A673 (cell line): Measurements from ENCODE around the gene CLIC4. TPM values are rescaled to one million over a fixed set of nuclear protein-coding genes. Genes with fewer than 3 reads are reported as not detected.

Source experiments
- BruUV-seq: library from RNA; stranded (reverse); fragments of 400-500 nt; replicated peaks from 2 replicates; lab custom pipeline; 2021; lab: Mats Ljungman, UMichigan
- CTCF ChIA-PET: fragments of 300-600 bp; sonication (Branson Sonifier 250); formaldehyde crosslinking; loops from one replicate; lab custom pipeline; 2022; ENCODE audit warnings: antibody characterized with exemption; lab: Charles Lee
- POLR2A ChIA-PET: fragments of 300-600 bp; sonication (Branson Sonifier 250); formaldehyde crosslinking; loops from one replicate; lab custom pipeline; 2022; ENCODE audit warnings: antibody characterized with exemption; ENCODE audit not compliant: low non-redundant PET; lab: Charles Lee
- DNase-seq: peaks from one replicate; pipeline ENCODE4 v3.0.0-alpha.2; 2015; ENCODE audit warnings: low spot score
- H3K27ac ChIP-seq: fragments of 200-600 bp; sonication (generic); 2 replicates; pipeline ENCODE4 v1.5.1; 2016; ENCODE audit warnings: mixed run types, low read depth, mild to moderate bottlenecking, mixed read lengths, antibody characterized with exemption, low read length; ENCODE audit not compliant: poor library complexity, severe bottlenecking
- H3K27me3 ChIP-seq: fragments of 200-600 bp; sonication (generic); replicated peaks from 2 replicates; pipeline ENCODE4 v1.6.1; 2017; ENCODE audit warnings: mixed run types, low read depth, mild to moderate bottlenecking, mixed read lengths, antibody characterized with exemption, low read length; ENCODE audit not compliant: insufficient read depth, poor library complexity
- H3K36me3 ChIP-seq: fragments of 200-600 bp; sonication (generic); 2 replicates; pipeline ENCODE4 v1.6.1; 2016; ENCODE audit warnings: mixed run types, mild to moderate bottlenecking, mixed read lengths, antibody characterized with exemption, low read length; ENCODE audit not compliant: insufficient read depth, poor library complexity, severe bottlenecking
- H3K4me1 ChIP-seq: fragments of 200-600 bp; sonication (generic); 2 replicates; pipeline ENCODE4 v1.6.1; 2017; ENCODE audit warnings: mixed run types, mild to moderate bottlenecking, mixed read lengths, antibody characterized with exemption, low read length; ENCODE audit not compliant: insufficient read depth, poor library complexity, severe bottlenecking
- H3K4me3 ChIP-seq: fragments of 200-600 bp; sonication (generic); 2 replicates; pipeline ENCODE4 v1.5.1; 2016; ENCODE audit warnings: low read depth, mixed run types, mild to moderate bottlenecking, mixed read lengths, low read length; ENCODE audit not compliant: poor library complexity, severe bottlenecking
- H3K9me3 ChIP-seq: fragments of 200-600 bp; sonication (generic); 2 replicates; pipeline ENCODE4 v1.6.1; 2016; ENCODE audit warnings: mixed run types, low read depth, mild to moderate bottlenecking, mixed read lengths, antibody characterized with exemption, low read length; ENCODE audit not compliant: poor library complexity, severe bottlenecking
- CTCF ChIP-seq: fragments of 300-800, 200-600 bp; sonication (generic); conservative IDR thresholded peaks from 2 replicates; pipeline ENCODE4 v1.5.1; 2017; ENCODE audit warnings: low read depth, mild to moderate bottlenecking, antibody characterized with exemption, low read length, moderate library complexity, mixed read lengths
- EZH2 ChIP-seq: fragments of 200-600 bp; sonication (generic); IDR thresholded peaks from 2 replicates; pipeline ENCODE4 v1.6.1; 2017; ENCODE audit warnings: borderline replicate concordance, low read depth, mild to moderate bottlenecking, mixed read lengths, antibody characterized with exemption, low read length; ENCODE audit not compliant: poor library complexity, severe bottlenecking
- intact Hi-C: fragments of 100-400 bp; cut with micrococcal nuclease; formaldehyde crosslinking; loops from one replicate; pipeline ENCODE4 v1.10.0; 2022; ENCODE audit not compliant: unreplicated experiment
- total RNA-seq: library from RNA; stranded (reverse); gene quantifications from 2 replicates; pipeline ENCODE4 v1.2.3, GENCODE V29; 2021

The CLIC4 gene
- total RNA-seq, 1 experiment from 2014 or later = 207 TPM

GRCh38 chr1:24853649-24854048, 108.4 kb downstream of the CLIC4 start:
- POLR2A ChIA-PET = no interaction called here
- intact Hi-C loops = no loop called here

GRCh38 chr1:24855474-24855873, 110.2 kb downstream of the CLIC4 start:
- ChIA-PET CTCF (no interaction called here), POLR2A (no interaction called here)
- no peak overlapping the region for H3K4me3 ChIP-seq
- no peaks in the 10 kb centered on the region for H3K27me3 ChIP-seq
- BruUV-seq = no TSS peak
- TF ChIP-seq CTCF (no peak), EZH2 (no peak)
- H3K36me3 ChIP-seq = no peaks in the 10 kb centered on the region
- no peak overlapping the region for H3K27ac ChIP-seq
- no peaks in the 10 kb centered on the region for H3K9me3 ChIP-seq
- no peaks in the 10 kb centered on the region for H3K4me1 ChIP-seq
- intact Hi-C loops = no loop called here
- DNase-seq = no peak

More at GRCh38 chr1:24853649-24854048, 108.4 kb downstream of the CLIC4 start:
- H3K27ac ChIP-seq = no peak overlapping the region
- H3K27me3 ChIP-seq = no peaks in the 10 kb centered on the region
- TF ChIP-seq CTCF (no peak), EZH2 (no peak)
- H3K9me3 ChIP-seq = no peaks in the 10 kb centered on the region
- no TSS peak for BruUV-seq
- H3K36me3 ChIP-seq = no peaks in the 10 kb centered on the region
- no peak for DNase-seq
- CTCF ChIA-PET = interaction anchor here (0.7 kb wide), 1 partner anchor 40 kb away, joined by 7 read pairs; no protein-coding TSS in a partner anchor
- no peak overlapping the region for H3K4me3 ChIP-seq
- peaks cover 11% of the 10 kb centered on the region for H3K4me1 ChIP-seq

- ChIA-PET POLR2A (no interaction called here), CTCF (no interaction called here)
- Histone ChIP-seq H3K4me3 (no peak overlapping the region), H3K9me3 (no peaks in the 10 kb centered on the region), H3K4me1 (no peaks in the 10 kb centered on the region), H3K27me3 (no peaks in the 10 kb centered on the region), H3K36me3 (no peaks in the 10 kb centered on the region), H3K27ac (no peak overlapping the region)
- no peak for DNase-seq
- intact Hi-C loops = no loop called here
- TF ChIP-seq CTCF (no peak), EZH2 (no peak)
- BruUV-seq = no TSS peak
Observed at GRCh38 chr1:24856787-24857506, 111.7 kb downstream of the CLIC4 start.
